HTR-8/SVneo (cell line): ENCODE results near the gene PDE4D.

Experiments
- DNase-seq: peaks from one replicate; pipeline ENCODE4 v3.0.0; 2011; ENCODE audit warnings: low spot score, mixed read lengths; ENCODE audit not compliant: insufficient read length
- FAIRE-seq: peaks from 2 replicates; lab custom pipeline; 2011; peaks lifted over from hg19 to GRCh38; lab: Jason Lieb, UNC

The PDE4D gene

DNA sequence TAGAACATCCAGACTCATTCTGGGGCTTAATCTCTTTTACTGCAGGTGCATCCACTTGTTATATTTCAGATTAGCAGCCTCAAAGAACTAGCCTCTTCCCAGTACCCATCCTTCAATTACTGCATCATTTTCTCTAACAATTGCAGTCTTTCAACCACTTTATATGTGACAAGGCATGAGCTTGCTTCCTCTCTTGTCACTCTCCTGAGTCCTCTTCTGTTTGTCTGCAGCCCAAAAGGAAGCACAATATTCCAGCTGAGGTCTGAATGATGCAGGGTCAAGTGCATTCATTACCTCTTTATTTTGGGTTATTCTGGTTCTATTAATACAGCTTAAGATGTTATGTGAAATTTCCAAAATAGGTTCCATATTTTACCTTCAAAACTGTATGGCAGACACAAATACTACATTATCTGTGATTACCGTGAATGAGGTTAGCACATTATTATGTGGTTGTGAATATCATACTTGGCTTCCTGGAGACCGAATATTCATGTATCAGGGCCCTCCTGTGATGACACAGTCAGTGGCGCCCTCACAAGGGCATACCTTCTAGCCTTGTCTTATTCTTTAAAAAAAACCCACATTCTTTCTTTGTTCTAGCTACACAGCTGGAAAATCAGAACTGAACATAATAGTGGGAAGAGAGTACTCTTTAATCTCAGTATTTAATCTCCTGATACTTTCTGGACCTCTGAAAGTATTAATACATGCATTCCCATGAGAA, 323.8 kb downstream of the PDE4D start:
- FAIRE-seq (no peak), DNase-seq (no peak)

DNA sequence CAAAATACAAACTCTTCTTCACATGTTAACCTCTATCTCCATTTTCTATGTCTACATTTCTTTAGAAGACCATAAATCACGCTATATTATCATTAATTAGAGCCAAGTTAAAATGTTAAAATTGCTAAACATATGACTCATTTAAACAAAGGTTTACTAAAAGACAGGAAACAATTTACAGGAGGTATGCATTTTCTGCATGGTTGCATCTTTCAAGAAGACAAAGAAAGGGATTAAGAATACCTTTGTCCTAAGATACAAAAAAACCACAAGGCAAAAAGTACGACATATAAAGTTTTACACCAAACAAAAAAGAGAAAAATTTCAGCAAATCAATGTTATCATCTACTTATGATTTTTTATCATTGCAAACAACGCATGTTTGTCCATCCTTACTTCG, 324.4 kb downstream of the PDE4D start:
- DNase-seq, result no peak
- FAIRE-seq, result no peak

GRCh38 chr5:59568161-59568560, 325.4 kb downstream of the PDE4D start:
- FAIRE-seq (no peak), DNase-seq (no peak)

DNA sequence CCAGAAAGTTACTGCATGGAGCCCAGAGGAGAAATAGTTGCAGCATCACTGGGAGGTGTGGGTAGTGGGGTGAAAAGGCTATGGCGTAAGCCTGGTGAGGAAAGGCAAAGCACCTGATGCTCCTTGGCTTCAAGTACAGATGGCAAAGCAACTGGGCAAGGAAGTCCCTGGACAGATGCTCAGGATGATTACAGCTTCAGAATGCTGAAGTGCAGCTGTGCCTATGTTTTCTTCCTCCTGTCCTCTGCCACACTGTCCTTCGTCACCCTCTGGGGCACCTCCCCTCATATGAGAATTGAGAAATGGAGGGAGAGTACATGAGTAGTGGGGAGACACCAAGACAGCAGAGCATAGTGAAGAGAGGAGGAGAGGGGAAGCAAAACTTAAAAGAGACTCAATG, 328.0 kb downstream of the PDE4D start:
- no peak for DNase-seq
- no peak for FAIRE-seq

DNA sequence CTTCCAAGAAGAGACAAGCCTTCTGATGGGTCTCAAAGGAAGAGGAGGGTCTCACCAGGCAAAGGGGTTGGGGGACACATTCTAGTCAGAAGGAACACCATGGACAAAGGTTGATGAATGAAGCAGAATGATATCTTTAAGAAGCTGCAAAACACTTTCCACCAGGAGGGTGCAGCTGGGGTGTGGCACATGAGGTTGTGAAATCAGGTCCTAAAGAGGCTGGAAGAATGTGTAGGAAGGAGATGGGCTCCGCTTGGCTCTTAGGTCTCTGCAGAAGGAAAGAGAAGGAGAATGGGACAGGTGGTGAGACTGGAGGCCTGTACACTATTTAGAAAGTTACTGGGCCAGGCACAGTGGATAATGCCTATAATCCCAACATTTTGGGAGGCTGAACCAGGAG, 328.6 kb downstream of the PDE4D start:
- no peak for DNase-seq
- FAIRE-seq, result no peak

DNA sequence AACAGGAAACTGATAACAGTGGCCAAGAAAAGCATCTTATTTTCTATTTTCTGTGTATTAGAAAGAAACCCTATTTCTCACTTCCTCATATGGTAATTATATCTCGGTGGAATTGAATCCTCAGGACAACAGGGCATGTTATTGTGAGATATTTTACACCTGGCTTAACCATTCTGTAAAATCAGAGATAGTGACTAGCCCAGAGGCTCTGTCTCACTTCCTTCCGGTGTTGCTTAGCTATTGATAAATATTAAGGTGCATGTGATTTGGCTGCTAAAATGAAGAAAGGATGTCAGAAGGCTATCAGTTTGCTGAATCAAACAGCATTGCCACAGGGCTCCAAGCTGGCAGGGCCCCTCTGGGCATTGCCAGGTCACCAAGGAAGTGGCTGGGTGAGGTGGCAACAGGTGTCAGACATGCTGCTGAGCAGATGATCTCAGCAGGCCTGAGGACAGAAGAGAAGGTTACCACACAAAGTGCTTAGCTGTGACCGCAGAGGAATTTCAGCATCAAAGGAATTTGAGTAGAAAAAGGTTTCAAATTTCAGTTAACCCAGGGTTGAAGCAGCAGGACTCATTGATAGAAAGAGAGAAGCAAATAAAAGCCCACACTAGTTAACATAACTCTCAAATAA, 330.7 kb downstream of the PDE4D start:
- FAIRE-seq (peak; percentile 40), DNase-seq (peak; percentile 26)

GRCh38 chr5:59560553-59560952, 333.0 kb downstream of the PDE4D start:
- DNase-seq (no peak), FAIRE-seq (no peak)

DNA sequence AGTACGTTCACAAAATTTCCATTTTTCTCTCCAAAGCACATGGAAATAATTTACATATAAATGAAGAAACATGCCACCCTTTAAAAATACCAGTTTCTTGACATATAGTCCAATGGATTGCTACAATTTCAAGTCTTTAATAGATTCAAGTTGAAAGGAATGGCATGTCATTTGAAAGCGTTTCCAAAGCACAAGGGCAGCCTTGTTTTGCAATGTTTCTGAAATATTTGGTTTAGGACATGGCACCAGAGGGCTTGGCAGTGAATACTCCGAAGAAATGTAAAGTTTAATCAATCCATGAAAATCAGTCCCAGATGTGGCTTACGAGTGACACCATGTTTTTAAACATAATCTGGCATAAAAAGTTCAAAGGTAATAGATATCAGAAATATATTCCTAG, 333.7 kb downstream of the PDE4D start:
- FAIRE-seq (no peak), DNase-seq (no peak)

GRCh38 chr5:59559323-59559722, 334.2 kb downstream of the PDE4D start:
- FAIRE-seq (no peak), DNase-seq (no peak)

DNA sequence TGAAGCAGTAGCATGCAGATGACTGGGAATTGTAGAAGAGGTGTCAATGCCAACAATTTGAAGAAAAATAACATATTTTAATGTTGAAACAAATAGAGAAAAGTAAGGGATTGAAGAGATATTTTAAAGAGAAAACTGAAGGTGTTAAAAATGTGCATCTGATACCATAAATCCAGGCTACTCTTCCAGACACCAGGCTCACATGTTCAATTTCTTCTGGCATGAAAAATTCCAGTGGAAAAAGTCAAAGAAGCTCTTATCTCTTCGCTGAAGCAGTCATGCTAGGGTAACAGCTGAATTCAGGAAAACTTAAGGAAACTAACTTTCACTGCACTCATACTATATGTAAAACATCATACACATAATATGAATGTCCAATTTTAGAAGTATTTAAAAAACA, 335.0 kb downstream of the PDE4D start:
- FAIRE-seq (no peak), DNase-seq (no peak)

DNA sequence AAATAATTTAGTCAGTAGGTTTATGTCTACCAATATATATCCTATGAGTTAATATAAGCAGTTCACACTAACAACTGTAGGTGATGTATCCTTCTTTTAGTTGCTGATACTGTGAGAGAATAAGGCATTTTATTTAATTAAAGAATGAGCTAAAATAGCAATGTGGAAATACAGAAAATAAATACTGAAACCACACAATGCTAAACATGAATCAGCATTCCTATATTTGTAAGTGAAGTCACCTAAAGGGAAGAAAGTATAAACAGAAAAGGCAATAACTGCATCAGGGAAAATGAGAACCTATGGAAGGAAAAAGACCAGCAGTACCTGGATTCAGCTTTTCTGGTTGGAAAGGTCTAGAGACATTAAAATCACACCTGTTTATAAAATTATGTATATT, 336.0 kb downstream of the PDE4D start:
- FAIRE-seq (no peak), DNase-seq (no peak)

- FAIRE-seq, result no peak
- no peak for DNase-seq
These were observed 337.9 kb downstream of the PDE4D start for GRCh38 chr5:59555596-59555995.

- DNase-seq, result no peak
- FAIRE-seq, result no peak
These were observed 339.0 kb downstream of the PDE4D start for GRCh38 chr5:59554501-59554900.

- DNase-seq (no peak), FAIRE-seq (no peak)
These were observed 339.5 kb downstream of the PDE4D start for GRCh38 chr5:59553992-59554391.

DNA sequence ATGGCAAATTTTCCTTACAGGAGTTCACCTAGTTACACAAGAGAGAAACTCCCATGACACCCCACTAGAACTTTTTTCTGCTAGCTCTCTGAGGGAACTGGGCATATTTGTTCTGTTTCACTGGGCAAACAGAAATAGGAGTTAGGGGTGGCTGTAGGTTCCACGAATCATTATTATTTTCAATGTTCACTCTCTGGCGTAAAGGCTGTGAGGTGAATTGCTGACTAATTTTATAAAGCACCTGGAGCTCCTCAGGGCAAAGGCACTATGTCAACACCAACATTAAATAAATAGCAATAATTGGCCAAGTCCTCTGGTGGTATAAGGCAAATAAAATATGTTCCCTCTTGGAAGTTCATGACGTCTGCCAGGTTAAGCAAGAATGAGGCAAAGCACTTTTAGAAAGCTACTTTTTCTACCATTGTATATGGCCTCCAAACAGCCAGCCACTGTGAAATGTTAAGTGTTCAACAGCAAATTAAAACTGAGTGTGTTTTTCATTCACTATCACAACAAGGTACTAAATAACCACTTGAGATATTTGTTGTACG, 344.6 kb downstream of the PDE4D start:
- no peak for FAIRE-seq
- no peak for DNase-seq

DNA sequence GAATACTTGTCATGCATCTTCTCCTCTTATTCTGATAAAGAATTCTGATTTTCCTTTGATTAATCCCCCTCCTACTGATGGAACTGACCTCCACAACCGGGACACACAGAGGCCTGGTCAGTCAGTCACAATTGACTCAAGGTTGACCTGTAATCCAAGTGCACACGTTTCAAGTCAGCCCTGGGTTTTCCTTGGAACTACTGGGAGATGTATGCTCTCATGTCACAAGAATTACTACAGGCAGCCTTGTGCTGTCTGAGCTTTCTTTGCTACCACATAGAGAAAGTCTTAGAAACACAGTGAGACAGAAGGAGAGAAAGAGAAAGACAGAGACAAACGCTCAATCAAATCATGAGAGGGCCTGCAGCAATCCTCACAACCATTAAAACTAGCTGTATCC, 345.8 kb downstream of the PDE4D start:
- no peak for FAIRE-seq

GRCh38 chr5:59544573-59544972, 349.0 kb downstream of the PDE4D start:
- no peak for DNase-seq
- no peak for FAIRE-seq

More for the DNA sequence above, 345.8 kb downstream of the PDE4D start:
- DNase-seq, result no peak

DNA sequence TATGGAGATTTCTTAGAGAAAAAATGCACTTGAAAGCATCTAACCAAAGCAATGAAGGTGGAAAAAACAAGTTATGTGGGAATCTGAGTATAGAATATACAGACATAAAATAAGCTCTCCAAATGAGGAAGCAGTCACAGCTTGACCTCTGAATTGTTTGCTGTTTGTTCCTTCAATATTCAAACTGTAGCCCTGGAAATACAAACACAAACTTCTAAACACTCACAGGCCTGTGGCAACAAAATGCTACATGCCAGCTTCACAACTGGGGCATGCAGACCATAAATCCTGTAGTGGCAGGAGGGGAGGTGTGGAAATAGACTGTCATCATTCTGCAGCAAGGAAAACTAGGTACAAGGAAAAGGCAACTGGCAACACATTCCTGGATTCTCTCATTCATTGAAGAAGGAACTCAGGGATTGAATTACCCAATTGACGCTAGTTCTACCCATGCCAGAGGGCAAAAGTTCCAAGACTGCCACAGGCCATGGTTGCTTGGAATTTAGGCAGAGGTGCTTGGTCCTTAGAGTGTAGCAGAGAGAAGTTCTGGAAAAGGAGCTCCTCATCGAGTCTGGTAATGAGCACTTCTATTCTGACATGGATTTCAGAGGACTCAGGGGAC, 349.6 kb downstream of the PDE4D start:
- no peak for FAIRE-seq

DNA sequence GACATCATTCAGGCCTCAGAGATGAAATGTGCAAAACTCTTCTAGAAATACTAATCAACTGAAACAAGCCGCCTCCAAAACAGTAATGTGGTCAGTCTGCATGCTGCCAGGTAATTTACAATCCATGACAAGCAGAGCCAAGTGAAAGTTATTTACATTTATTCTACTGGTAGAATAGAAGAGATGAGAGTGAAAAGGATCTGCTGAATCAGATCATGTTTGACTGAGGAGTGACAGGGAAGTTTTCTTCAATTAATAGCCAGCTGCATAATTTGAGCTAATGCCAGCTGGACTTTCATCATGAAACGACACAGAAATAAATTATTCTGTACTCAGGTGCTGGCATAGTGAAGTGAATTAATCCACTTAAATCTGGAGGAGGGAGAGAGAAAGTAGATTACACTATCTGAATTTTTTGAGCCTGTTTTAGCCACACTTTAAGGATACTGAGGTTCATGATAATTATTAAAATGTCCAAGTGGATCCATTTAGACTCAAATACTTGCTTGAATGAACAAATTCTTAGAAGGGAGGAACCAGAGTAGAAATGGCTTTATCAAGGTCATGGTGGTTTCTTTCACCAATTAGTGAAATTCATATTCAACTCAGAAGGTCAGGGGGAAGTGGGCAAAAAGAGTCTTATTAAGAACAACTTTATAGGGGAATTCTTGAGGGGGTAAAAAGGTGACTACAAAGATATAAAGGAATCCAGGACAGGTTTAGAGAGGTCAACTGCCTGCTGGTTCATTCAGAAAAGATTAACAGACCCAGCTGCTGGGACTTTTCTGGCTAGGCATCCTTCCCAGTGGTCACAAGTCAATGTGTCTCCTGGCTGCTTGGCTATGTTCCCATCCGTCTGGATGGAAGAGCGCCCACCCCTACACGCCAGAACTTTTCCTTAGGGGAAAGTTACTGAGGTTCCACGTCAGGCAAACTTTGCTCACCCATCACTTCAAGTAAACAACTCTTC, 350.4 kb downstream of the PDE4D start:
- DNase-seq, result no peak

More for the DNA sequence above, 349.6 kb downstream of the PDE4D start:
- no peak for DNase-seq

DNA sequence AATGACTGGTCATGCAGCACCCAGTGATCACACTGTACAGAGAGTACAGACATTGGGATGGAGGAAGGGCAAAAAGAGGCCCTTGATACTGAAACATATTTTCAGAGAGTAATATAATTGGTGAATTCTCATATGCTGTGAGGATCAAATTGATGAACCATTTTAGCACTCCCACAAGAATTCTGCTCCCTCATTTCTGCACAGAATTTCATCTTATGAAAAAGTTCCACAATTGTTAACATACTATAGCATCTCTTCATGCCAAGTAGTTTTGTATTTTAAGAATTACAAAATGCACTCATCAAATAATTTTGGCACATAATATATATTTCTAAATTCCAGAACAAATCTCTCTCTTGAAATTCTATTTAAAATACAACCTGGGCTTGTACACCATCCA, 351.2 kb downstream of the PDE4D start:
- FAIRE-seq (no peak), DNase-seq (no peak)

More for the DNA sequence above, 350.4 kb downstream of the PDE4D start:
- no peak for FAIRE-seq
